Cardiac fibroblast (primary cell): Measurements from ENCODE around the gene GRAMD1C.

Experiments
- DNase-seq, 2 donors: peaks; one replicate each; pipeline versions ENCODE4 v3.0.0 to v3.0.0-alpha.2; 2010; ENCODE audit warnings: low read depth in 2 of 2
- H3K4me3 ChIP-seq, 2 donors: replicated peaks in 1 of 2; 1 replicate in 1 of 2; 2 replicates in 1 of 2; pipeline ENCODE4 v1.5.1; 2011; ENCODE audit warnings: low read depth in 2 of 2, low read length in 2 of 2, mild to moderate bottlenecking in 2 of 2, moderate library complexity in 1 of 2
- TF ChIP-seq, protein P1 (sequence below): IDR thresholded peaks from one replicate; pipeline ENCODE4 v1.5.1; 2011; ENCODE audit warnings: low read depth, mild to moderate bottlenecking, low read length, inconsistent platforms

GRAMD1C gene

DNA sequence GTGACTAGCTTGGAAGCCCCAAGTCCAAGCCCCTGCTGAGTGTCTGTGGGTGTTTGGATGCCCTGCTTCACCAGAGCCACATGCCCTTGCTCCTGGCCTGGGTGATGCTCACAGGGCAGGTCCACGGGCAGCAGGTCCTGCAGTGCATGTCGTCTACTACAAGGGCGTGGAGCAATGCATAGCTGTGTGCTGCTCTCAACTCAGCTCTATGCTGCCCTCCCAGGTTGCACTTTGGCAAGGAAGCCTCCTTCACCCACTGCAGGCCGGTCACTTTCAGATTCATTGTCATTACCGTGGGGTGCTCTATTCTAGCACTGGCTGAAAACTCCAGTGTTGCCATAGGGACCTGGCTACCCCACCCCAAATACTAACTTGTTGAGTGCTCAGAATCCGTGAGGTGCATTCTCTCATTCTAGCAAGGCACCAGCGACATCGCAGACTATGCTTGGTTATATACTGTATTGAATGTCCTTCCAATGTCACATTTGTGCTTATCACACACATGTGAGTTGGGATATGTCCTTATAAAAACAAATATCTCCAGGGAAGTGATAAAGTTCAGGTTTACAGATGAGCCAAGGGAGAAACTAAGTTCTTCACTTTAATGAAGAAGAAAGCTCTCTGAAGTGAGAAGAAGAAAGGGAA, 51.8 kb downstream of the GRAMD1C start:
- no peak overlapping the region for H3K4me3 ChIP-seq
- TF ChIP-seq, protein P1, sequence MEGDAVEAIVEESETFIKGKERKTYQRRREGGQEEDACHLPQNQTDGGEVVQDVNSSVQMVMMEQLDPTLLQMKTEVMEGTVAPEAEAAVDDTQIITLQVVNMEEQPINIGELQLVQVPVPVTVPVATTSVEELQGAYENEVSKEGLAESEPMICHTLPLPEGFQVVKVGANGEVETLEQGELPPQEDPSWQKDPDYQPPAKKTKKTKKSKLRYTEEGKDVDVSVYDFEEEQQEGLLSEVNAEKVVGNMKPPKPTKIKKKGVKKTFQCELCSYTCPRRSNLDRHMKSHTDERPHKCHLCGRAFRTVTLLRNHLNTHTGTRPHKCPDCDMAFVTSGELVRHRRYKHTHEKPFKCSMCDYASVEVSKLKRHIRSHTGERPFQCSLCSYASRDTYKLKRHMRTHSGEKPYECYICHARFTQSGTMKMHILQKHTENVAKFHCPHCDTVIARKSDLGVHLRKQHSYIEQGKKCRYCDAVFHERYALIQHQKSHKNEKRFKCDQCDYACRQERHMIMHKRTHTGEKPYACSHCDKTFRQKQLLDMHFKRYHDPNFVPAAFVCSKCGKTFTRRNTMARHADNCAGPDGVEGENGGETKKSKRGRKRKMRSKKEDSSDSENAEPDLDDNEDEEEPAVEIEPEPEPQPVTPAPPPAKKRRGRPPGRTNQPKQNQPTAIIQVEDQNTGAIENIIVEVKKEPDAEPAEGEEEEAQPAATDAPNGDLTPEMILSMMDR, result no peak
- DNase-seq, result no peak

DNA sequence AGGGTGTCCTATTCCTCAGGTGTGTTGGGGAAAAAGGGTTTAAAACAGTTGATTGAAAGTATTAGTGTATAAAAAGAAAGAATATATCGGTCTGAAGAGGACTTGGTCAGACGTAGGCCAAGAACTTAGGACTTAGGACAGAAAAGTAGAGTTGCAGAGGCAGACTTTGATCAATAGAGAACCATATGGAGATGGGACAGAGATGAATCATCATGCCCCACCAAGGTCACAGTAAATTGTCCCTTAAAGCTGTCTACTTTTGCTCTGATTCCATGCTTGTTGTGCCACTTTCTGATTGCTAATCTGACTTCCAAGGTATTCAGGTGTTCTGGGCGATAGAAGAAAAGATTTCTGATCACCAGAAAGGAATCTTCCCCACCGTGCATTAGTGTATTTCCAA, 56.3 kb downstream of the GRAMD1C start:
- TF ChIP-seq, protein P1, result no peak
- DNase-seq, result no peak
- H3K4me3 ChIP-seq, result no peak overlapping the region

- DNase-seq, result no peak
- no peak overlapping the region for H3K4me3 ChIP-seq
- TF ChIP-seq, protein P1, result no peak
Measured at GRCh38 chr3:113895964-113896363, 57.4 kb downstream of the GRAMD1C start.

DNA sequence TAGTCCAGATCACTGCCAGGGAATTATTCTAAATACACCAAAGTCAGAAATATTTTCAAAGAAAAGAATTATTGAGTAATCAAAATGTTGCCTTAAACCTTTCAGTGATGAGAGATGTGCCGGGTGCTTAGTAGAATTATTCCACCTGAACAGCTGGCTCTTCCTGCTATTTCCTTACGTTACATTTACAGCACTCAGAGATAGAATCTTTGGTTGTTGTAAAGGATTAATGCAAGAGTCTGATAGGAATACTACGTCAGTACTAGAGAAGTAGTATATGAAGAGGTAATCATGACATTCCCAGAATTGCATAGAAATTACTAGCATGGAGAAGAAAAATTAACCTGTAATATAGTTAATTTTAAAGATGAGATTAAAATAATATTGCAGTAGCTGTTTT, 58.3 kb downstream of the GRAMD1C start:
- no peak overlapping the region for H3K4me3 ChIP-seq
- TF ChIP-seq, protein P1, result no peak

GRCh38 chr3:113897373-113897777, 58.8 kb downstream of the GRAMD1C start:
- DNase-seq, result no peak
- TF ChIP-seq, protein P1, result no peak

More for the DNA sequence above, 58.3 kb downstream of the GRAMD1C start:
- no peak for DNase-seq

DNA sequence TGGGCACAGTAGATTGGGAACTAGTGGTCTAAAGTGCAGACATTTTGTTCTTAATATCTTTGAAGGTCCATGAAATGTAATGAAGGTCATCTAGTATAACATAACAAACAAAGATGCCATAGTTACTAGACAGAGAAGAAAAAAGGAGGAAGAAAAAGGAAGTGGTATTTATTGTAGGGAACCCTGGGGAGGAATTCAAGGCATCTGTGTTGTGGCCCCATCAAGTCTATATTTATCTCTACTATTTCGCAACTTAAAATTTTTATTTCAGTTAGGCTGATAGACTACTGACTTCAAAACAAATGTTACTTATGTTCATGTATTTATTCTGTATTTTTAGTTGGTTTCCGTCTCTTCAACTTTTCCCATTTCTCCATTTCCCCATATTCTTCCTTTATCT, 60.3 kb downstream of the GRAMD1C start:
- TF ChIP-seq, protein P1, result no peak
- peak; percentile 46 to 73 for DNase-seq
- no peak overlapping the region for H3K4me3 ChIP-seq

More at GRCh38 chr3:113897373-113897777, 58.8 kb downstream of the GRAMD1C start:
- H3K4me3 ChIP-seq, result no peak overlapping the region
